ENCODE results near the gene ULK1. TPM values are rescaled to one million over a fixed set of nuclear protein-coding genes. Genes with fewer than 3 reads are reported as not detected.

The ULK1 gene
- total and polyA plus RNA-seq, 2 experiments from 2014 or later = 8.4 to 33.8 TPM

- no peak overlapping the region for H3K4me3 Mint-ChIP-seq
- peaks cover 7% of the 10 kb centered on the region for H3K27me3 Mint-ChIP-seq (ENCODE audit: insufficient read depth, low read depth, poor library complexity)
- no peak overlapping the region for H3K4me2 ChIP-seq
- no peaks in the 10 kb centered on the region for H3K79me2 ChIP-seq (replicated peaks; ENCODE audit: insufficient read depth)
- no peaks in the 10 kb centered on the region for H3K9me2 ChIP-seq (ENCODE audit: insufficient read depth)
- TF ChIP-seq EZH2 (IDR thresholded peaks at IDR 0.05; ENCODE audit: low read depth, unreplicated experiment) (no peak), ZNF462 (CRISPR knock-in tag; IDR thresholded peaks at IDR 0.05) (no peak), REST (IDR thresholded peaks at IDR 0.05; ENCODE audit: unreplicated experiment) (no peak), ZNF114 (CRISPR knock-in tag; IDR thresholded peaks at IDR 0.05) (no peak), CTCF (conservative IDR thresholded peaks at IDR 0.05; ENCODE audit: low read depth in 2 of 2) (no peak), STAT1 (IDR thresholded peaks at IDR 0.05; ENCODE audit: unreplicated experiment) (no peak), ZNF331 (CRISPR knock-in tag; IDR thresholded peaks at IDR 0.05; ENCODE audit: low read depth) (no peak), NANOG (IDR thresholded peaks at IDR 0.05; ENCODE audit: borderline replicate concordance) (no peak), CREB1 (CRISPR knock-in tag; IDR thresholded peaks at IDR 0.05; ENCODE audit: low read depth) (no peak), JUNB (IDR thresholded peaks at IDR 0.05; ENCODE audit: unreplicated experiment) (no peak), EZH2phosphoT487 (IDR thresholded peaks at IDR 0.05; ENCODE audit: unreplicated experiment) (no peak), POLR2AphosphoS5 (IDR thresholded peaks at IDR 0.05; ENCODE audit: low read depth) (no peak), ETS1 (IDR thresholded peaks at IDR 0.05) (no peak)
- H3K4me1 Mint-ChIP-seq = no peaks in the 10 kb centered on the region
- no peak overlapping the region for H3K27ac Mint-ChIP-seq
- no peaks in the 10 kb centered on the region for H3K27me3 ChIP-seq (ENCODE audit: insufficient read depth)
- ATAC-seq (no peak), DNase-seq (ENCODE audit: low spot score) (no peak)
- H3K9me3 Mint-ChIP-seq = no peaks in the 10 kb centered on the region
- 0 out of 2 replicates have a peak, but pooled peaks cover 4% of the 10 kb centered on the region for H3F3A ChIP-seq (replicated peaks; ENCODE audit: low read depth)
- H3K4me3 ChIP-seq = no peak overlapping the region
- no peaks in the 10 kb centered on the region for H3K36me3 ChIP-seq (ENCODE audit: insufficient read depth)
- H3K36me3 Mint-ChIP-seq (ENCODE audit: low read depth) = peaks cover 15% of the 10 kb centered on the region; the same call in 2 of the 3 replicates
- H3K4me1 ChIP-seq (ENCODE audit: insufficient read depth) = no peaks in the 10 kb centered on the region
- H3K27ac ChIP-seq (ENCODE audit: low read depth) = no peak overlapping the region
- 0 out of 2 replicates have a peak, but pooled peaks cover 9% of the 10 kb centered on the region for H4K20me1 ChIP-seq (replicated peaks; ENCODE audit: insufficient read depth)
- no peak overlapping the region for H2AFZ ChIP-seq
These were observed 25.7 kb downstream of the ULK1 start for GRCh38 chr12:131920157-131920508.
